GM23248 (cell line): Measurements from ENCODE around the gene ZPBP2. TPM values are rescaled to one million over a fixed set of nuclear protein-coding genes. Genes with fewer than 3 reads are reported as not detected.

Experiments used
- DNase-seq: peaks from one replicate; pipeline ENCODE4 v3.0.0-alpha.2; 2015
- H2AFZ ChIP-seq: fragments of 200-600 bp; sonication (generic); 2 replicates; pipeline ENCODE4 v1.6.1; 2016; ENCODE audit warnings: antibody characterized with exemption
- H3F3A ChIP-seq: fragments of 200-600 bp; sonication (generic); 2 replicates; pipeline ENCODE4 v1.6.1; 2016; ENCODE audit warnings: mild to moderate bottlenecking, antibody characterized with exemption, mixed run types; ENCODE audit not compliant: insufficient read depth
- H3K27ac ChIP-seq: fragments of 200-600 bp; sonication (generic); 2 replicates; pipeline ENCODE4 v1.5.1; 2016; ENCODE audit warnings: mild to moderate bottlenecking
- H3K27me3 ChIP-seq: fragments of 200-600 bp; sonication (generic); replicated peaks from 2 replicates; pipeline ENCODE4 v1.6.1; 2016; ENCODE audit warnings: mild to moderate bottlenecking; ENCODE audit not compliant: insufficient read depth
- H3K36me3 ChIP-seq: fragments of 200-600 bp; sonication (generic); 2 replicates; pipeline ENCODE4 v1.6.1; 2016; ENCODE audit warnings: low read depth, mild to moderate bottlenecking
- H3K4me1 ChIP-seq: fragments of 200-600 bp; sonication (generic); 2 replicates; pipeline ENCODE4 v1.6.1; 2016; ENCODE audit warnings: mild to moderate bottlenecking; ENCODE audit not compliant: insufficient read depth
- H3K4me2 ChIP-seq: fragments of 200-600 bp; sonication (generic); one replicate; pipeline ENCODE4 v1.6.1; 2016; ENCODE audit warnings: mild to moderate bottlenecking; ENCODE audit not compliant: unreplicated experiment
- H3K4me3 ChIP-seq: fragments of 200-600 bp; sonication (generic); 2 replicates; pipeline ENCODE4 v1.5.1; 2016; ENCODE audit warnings: mild to moderate bottlenecking
- H3K79me2 ChIP-seq: fragments of 200-600 bp; sonication (generic); 2 replicates; pipeline ENCODE4 v1.6.1; 2016; ENCODE audit warnings: mild to moderate bottlenecking; ENCODE audit not compliant: insufficient read depth
- H3K9ac ChIP-seq: fragments of 200-600 bp; sonication (generic); 2 replicates; pipeline ENCODE4 v1.6.1; 2016; ENCODE audit warnings: mild to moderate bottlenecking
- H3K9me2 ChIP-seq: fragments of 200-600 bp; sonication (generic); 2 replicates; pipeline ENCODE4 v1.6.1; 2016; ENCODE audit warnings: mixed run types, mild to moderate bottlenecking, moderate library complexity; ENCODE audit not compliant: insufficient read depth
- H3K9me3 ChIP-seq: fragments of 200-600 bp; sonication (generic); one replicate; pipeline ENCODE4 v1.6.1; 2017; ENCODE audit warnings: low read depth
- H4K20me1 ChIP-seq: fragments of 200-600 bp; sonication (generic); 2 replicates; pipeline ENCODE4 v1.6.0; 2016; ENCODE audit not compliant: insufficient read depth
- EZH2 ChIP-seq: fragments of 200-600 bp; sonication (generic); IDR thresholded peaks from 2 replicates; pipeline ENCODE4 v1.6.1; 2018; ENCODE audit warnings: antibody characterized with exemption, mild to moderate bottlenecking; ENCODE audit not compliant: insufficient read depth, poor library complexity, severe bottlenecking
- EZH2phosphoT487 ChIP-seq: fragments of 200-600 bp; sonication (generic); IDR thresholded peaks from 2 replicates; pipeline ENCODE4 v1.6.1; 2018; ENCODE audit warnings: antibody characterized with exemption, moderate library complexity, mild to moderate bottlenecking, low read depth; ENCODE audit not compliant: insufficient read depth
- WGBS, 2 experiments: methylation state at CpG; one replicate each; pipeline ENCODE4 v1.1.6; 2015 to 2017; ENCODE audit warnings: low lambda C conversion rate in 2 of 2, low coverage in 1 of 2; ENCODE audit errors: missing lambda C conversion rate in 2 of 2; 5-methylcytosine and 5-hydroxymethylcytosine counted together
- in situ Hi-C: fragments of 300-500 bp; cut with MboI; formaldehyde crosslinking; loops from 2 replicates; pipeline ENCODE4 v1.15.0; 2020
- polyA plus RNA-seq: library from polyadenylated mRNA; unstranded; fragments of >200 nt; fragmentation: Nextera tagmentation; extraction: Ambion mirVana; gene quantifications from 2 replicates; pipeline ENCODE4 v1.2.1, GENCODE V29; 2016
- total RNA-seq: library from RNA; depleted of rRNA; stranded (reverse); fragments of >200 nt; shearing (Covaris generic); gene quantifications from 2 replicates; pipeline ENCODE4 v1.2.3, GENCODE V29; 2014

Gene ZPBP2
- total and polyA plus RNA-seq, 2 experiments from 2014 or later, result not detected

- Histone ChIP-seq H3K9ac (no peak overlapping the region), H4K20me1 (no peaks in the 10 kb centered on the region), H3K79me2 (no peaks in the 10 kb centered on the region), H3K27ac (no peak overlapping the region), H3K9me2 (no peaks in the 10 kb centered on the region), H2AFZ (no peak overlapping the region), H3K36me3 (no peaks in the 10 kb centered on the region), H3K4me2 (no peak overlapping the region), H3K27me3 (peaks cover 17% of the 10 kb centered on the region), H3K4me3 (no peak overlapping the region), H3F3A (no peaks in the 10 kb centered on the region), H3K4me1 (no peaks in the 10 kb centered on the region), H3K9me3 (no peaks in the 10 kb centered on the region)
- TF ChIP-seq EZH2phosphoT487 (no peak), EZH2 (no peak)
- in situ Hi-C loops, result no loop called here
- no peak for DNase-seq
- 21 to 23% methylated on average over 2 of the region's 2 CpGs for WGBS, 2 experiments
Measured at GRCh38 chr17:39822051-39822451, 46.0 kb upstream of the ZPBP2 start.

GRCh38 chr17:39823407-39824054 lies 44.5 kb upstream of the ZPBP2 start:
- H3K9me2 ChIP-seq, result no peaks in the 10 kb centered on the region
- H3K4me3 ChIP-seq, result no peak overlapping the region
- no peak overlapping the region for H2AFZ ChIP-seq
- no peaks in the 10 kb centered on the region for H4K20me1 ChIP-seq
- H3K27me3 ChIP-seq, result peaks cover 27% of the 10 kb centered on the region
- H3K4me2 ChIP-seq, result no peak overlapping the region
- H3K4me1 ChIP-seq, result no peaks in the 10 kb centered on the region
- H3K79me2 ChIP-seq, result no peaks in the 10 kb centered on the region
- H3K36me3 ChIP-seq, result no peaks in the 10 kb centered on the region
- 57% methylated on average over 5 of the region's 5 CpGs for WGBS, 2 experiments
- H3K9me3 ChIP-seq, result no peaks in the 10 kb centered on the region
- no peak for DNase-seq
- H3F3A ChIP-seq, result no peaks in the 10 kb centered on the region
- TF ChIP-seq EZH2phosphoT487 (no peak), EZH2 (no peak)
- in situ Hi-C loops, result no loop called here
- H3K9ac ChIP-seq, result no peak overlapping the region
- H3K27ac ChIP-seq, result no peak overlapping the region

GRCh38 chr17:39826334-39826733 lies 41.7 kb upstream of the ZPBP2 start:
- no peak overlapping the region for H3K27ac ChIP-seq
- no peaks in the 10 kb centered on the region for H3K79me2 ChIP-seq
- WGBS, 2 experiments, result 31 to 32% methylated on average over 2 of the region's 2 CpGs
- H3K9ac ChIP-seq, result no peak overlapping the region
- H3F3A ChIP-seq, result no peaks in the 10 kb centered on the region
- no peak for DNase-seq
- no peaks in the 10 kb centered on the region for H3K4me1 ChIP-seq
- TF ChIP-seq EZH2, result no peak
- no peak for TF ChIP-seq EZH2phosphoT487
- H3K27me3 ChIP-seq, result peaks cover 25% of the 10 kb centered on the region; the same call in 1 of the 2 replicates
- no peak overlapping the region for H3K4me2 ChIP-seq
- H3K9me3 ChIP-seq, result no peaks in the 10 kb centered on the region
- H3K36me3 ChIP-seq, result no peaks in the 10 kb centered on the region
- H3K9me2 ChIP-seq, result no peaks in the 10 kb centered on the region
- in situ Hi-C loops, result no loop called here
- H3K4me3 ChIP-seq, result no peak overlapping the region
- H2AFZ ChIP-seq, result no peak overlapping the region
- no peaks in the 10 kb centered on the region for H4K20me1 ChIP-seq

- no peaks in the 10 kb centered on the region for H3K4me1 ChIP-seq
- no peak for TF ChIP-seq EZH2
- TF ChIP-seq EZH2phosphoT487, result no peak
- H3K4me3 ChIP-seq, result no peak overlapping the region
- no peak for DNase-seq
- WGBS, 2 experiments, result 74 to 86% methylated on average over 4 of the region's 4 CpGs
- no peak overlapping the region for H3K9ac ChIP-seq
- peaks cover 19% of the 10 kb centered on the region; the same call in 1 of the 2 replicates for H3K27me3 ChIP-seq
- in situ Hi-C loops, result no loop called here
- no peaks in the 10 kb centered on the region for H3K9me3 ChIP-seq
- no peak overlapping the region for H3K27ac ChIP-seq
- no peak overlapping the region for H3K4me2 ChIP-seq
- H3K79me2 ChIP-seq, result no peaks in the 10 kb centered on the region
- no peaks in the 10 kb centered on the region for H3K36me3 ChIP-seq
- no peaks in the 10 kb centered on the region for H4K20me1 ChIP-seq
- H3F3A ChIP-seq, result no peaks in the 10 kb centered on the region
- no peak overlapping the region for H2AFZ ChIP-seq
- no peaks in the 10 kb centered on the region for H3K9me2 ChIP-seq
Measured at GRCh38 chr17:39828443-39828842, 39.6 kb upstream of the ZPBP2 start.
